Keratinocyte (primary cell): ENCODE data around the gene SLC30A7. TPM values are rescaled to one million over a fixed set of nuclear protein-coding genes. Genes with fewer than 3 reads are reported as not detected.
A peak's percentile ranks its signal among the peaks of the same experiment; 100 is the strongest.

Experiments
- DNase-seq: peaks from one replicate; pipeline ENCODE4 v3.0.0-alpha.2; 2011; ENCODE audit warnings: low read depth, missing footprints, low spot score
- FAIRE-seq: peaks from 2 replicates; lab custom pipeline; 2011; peaks lifted over from hg19 to GRCh38; lab: Jason Lieb, UNC
- H2AFZ ChIP-seq: 2 replicates; pipeline ENCODE4 v1.6.0; 2012; ENCODE audit warnings: low read length, control low read depth, inconsistent platforms; ENCODE audit not compliant: control insufficient read depth
- H3K27ac ChIP-seq: 2 replicates; pipeline ENCODE4 v1.5.1; 2011; ENCODE audit warnings: low read length; ENCODE audit not compliant: control insufficient read depth, insufficient read depth
- H3K27me3 ChIP-seq: 3 replicates; pipeline ENCODE4 v1.6.0; 2011; ENCODE audit warnings: low read length; ENCODE audit not compliant: control insufficient read depth, insufficient read depth; ENCODE audit errors: extremely low read depth
- H3K36me3 ChIP-seq, 2 experiments: 2 replicates in 1 of 2; 3 replicates in 1 of 2; pipeline ENCODE4 v1.5.1; 2011; ENCODE audit warnings: low read length in 2 of 2, mild to moderate bottlenecking in 1 of 2; ENCODE audit not compliant: control insufficient read depth in 2 of 2, insufficient read depth in 2 of 2; ENCODE audit errors: extremely low read depth in 1 of 2
- H3K4me1 ChIP-seq: 3 replicates; pipeline ENCODE4 v1.5.1; 2011; ENCODE audit warnings: low read length; ENCODE audit not compliant: control insufficient read depth, insufficient read depth; ENCODE audit errors: extremely low read depth
- H3K4me2 ChIP-seq: 3 replicates; pipeline ENCODE4 v1.6.0; 2011; ENCODE audit warnings: low read depth, low read length; ENCODE audit not compliant: control insufficient read depth, insufficient read depth; ENCODE audit errors: extremely low read depth
- H3K4me3 ChIP-seq, 3 experiments: fragments of 200-600 bp in 1 of 3; sonication (generic) in 1 of 3; 2 replicates in 2 of 3; 3 replicates in 1 of 3; pipeline ENCODE4 v1.5.1; 2011 to 2016; ENCODE audit warnings: low read length in 3 of 3, mild to moderate bottlenecking in 3 of 3, control low read depth in 2 of 3, inconsistent platforms in 1 of 3, low read depth in 1 of 3, mixed read lengths in 1 of 3, mixed run types in 1 of 3, moderate library complexity in 1 of 3; ENCODE audit not compliant: control insufficient read depth in 2 of 3, insufficient read depth in 2 of 3; ENCODE audit errors: extremely low read depth in 1 of 3
- H3K79me2 ChIP-seq: 2 replicates; pipeline ENCODE4 v1.6.0; 2012; ENCODE audit warnings: low read length; ENCODE audit not compliant: control insufficient read depth, insufficient read depth
- H3K9ac ChIP-seq: 3 replicates; pipeline ENCODE4 v1.6.0; 2011; ENCODE audit warnings: low read length; ENCODE audit not compliant: control insufficient read depth, insufficient read depth; ENCODE audit errors: extremely low read depth
- H3K9me1 ChIP-seq: 3 replicates; pipeline ENCODE4 v1.6.0; 2011; ENCODE audit warnings: low read length; ENCODE audit not compliant: control insufficient read depth, insufficient read depth; ENCODE audit errors: extremely low read depth
- H3K9me3 ChIP-seq: 2 replicates; pipeline ENCODE4 v1.5.1; 2012; ENCODE audit warnings: low read depth, low read length; ENCODE audit not compliant: control insufficient read depth
- H4K20me1 ChIP-seq: 3 replicates; pipeline ENCODE4 v1.6.0; 2011; ENCODE audit warnings: low read length; ENCODE audit not compliant: control insufficient read depth, insufficient read depth; ENCODE audit errors: extremely low read depth
- CTCF ChIP-seq, 3 experiments: IDR thresholded peaks in 1 of 3; conservative IDR thresholded peaks in 1 of 3; optimal IDR thresholded peaks in 1 of 3; 2 replicates in 2 of 3; 3 replicates in 1 of 3; pipeline versions ENCODE3 to v1.5.1; 2011; ENCODE audit warnings: low read length in 3 of 3, mild to moderate bottlenecking in 3 of 3, moderate library complexity in 2 of 3, control low read depth in 1 of 3, inconsistent platforms in 1 of 3; ENCODE audit not compliant: insufficient read depth in 2 of 3; ENCODE audit errors: extremely low read depth in 1 of 3
- EZH2 ChIP-seq: IDR thresholded peaks from one replicate; pipeline ENCODE4 v1.6.1; 2012; ENCODE audit warnings: inconsistent platforms, mild to moderate bottlenecking, low read length, moderate library complexity
- dilution Hi-C: fragments of 300-500 bp; cut with MboI; formaldehyde crosslinking; loops from one replicate; pipeline ENCODE4 v1.7.0; 2020; ENCODE audit warnings: low sequenced_read_pairs; ENCODE audit not compliant: extremely low pct_ligation_motif_present
- polyA plus RNA-seq, 5 experiments: library from polyadenylated mRNA; depleted of rRNA in 3 of 5; stranded (reverse) in 3 of 5; stranded (forward) in 1 of 5; unstranded in 1 of 5; fragments of >200 nt; gene quantifications; 1 replicate in 1 of 5; 2 replicates in 3 of 5; 3 replicates in 1 of 5; pipeline versions ENCODE4 v1.2.1 to v1.2.3, GENCODE V29; 2011 to 2012; ENCODE audit warnings: missing spikeins in 2 of 5, low read depth in 1 of 5, low replicate concordance in 1 of 5

The SLC30A7 gene
- polyA plus RNA-seq, 1 donor (not counting 4 experiments of a cell fraction or from before 2014, with no cell fraction given): 15.1 TPM

GRCh38 chr1:101022294-101022693, 126.4 kb downstream of the SLC30A7 start:
- no peaks in the 10 kb centered on the region for H3K9me3 ChIP-seq
- H2AFZ ChIP-seq: no peak overlapping the region
- no peaks in the 10 kb centered on the region for H4K20me1 ChIP-seq
- FAIRE-seq (no peak), DNase-seq (no peak)
- no peak overlapping the region for H3K27ac ChIP-seq
- no peaks in the 10 kb centered on the region for H3K27me3 ChIP-seq
- dilution Hi-C loops: no loop called here
- H3K79me2 ChIP-seq: peaks cover 40% of the 10 kb centered on the region
- H3K4me1 ChIP-seq: peaks cover 10% of the 10 kb centered on the region
- no peak overlapping the region for H3K4me2 ChIP-seq
- H3K9me1 ChIP-seq: no peaks in the 10 kb centered on the region
- peaks cover 8 to 12% of the 10 kb centered on the region in 2 experiments for H3K36me3 ChIP-seq
- TF ChIP-seq CTCF (optimal IDR thresholded peaks at IDR 0.05 in 1 of 3, IDR thresholded peaks at IDR 0.05 in 1 of 3, conservative IDR thresholded peaks at IDR 0.05 in 1 of 3; ENCODE audit: extremely low read depth in 1 of 3, insufficient read depth in 2 of 3, low read length in 3 of 3) (no peak), EZH2 (no peak)
- H3K9ac ChIP-seq: no peak overlapping the region
- H3K4me3 ChIP-seq: no peak overlapping the region

DNA sequence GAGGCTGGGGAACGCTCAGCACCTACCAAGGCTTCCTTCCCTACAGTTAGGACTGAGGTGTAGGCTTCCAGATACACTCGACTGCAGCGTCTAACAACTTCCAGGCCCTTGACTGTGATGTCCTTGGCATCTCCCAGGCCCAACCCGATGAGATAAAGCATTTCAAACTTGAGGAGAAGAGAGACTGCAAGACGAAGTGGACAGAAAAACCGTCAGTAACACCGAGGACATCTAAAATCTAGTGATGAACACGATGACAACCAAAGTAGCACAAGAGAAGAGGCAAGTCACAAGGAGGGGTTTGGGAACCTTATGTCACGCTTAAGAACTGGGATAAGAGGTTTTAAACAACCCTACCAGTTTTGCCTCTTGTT, 129.4 kb downstream of the SLC30A7 start:
- FAIRE-seq: peak; percentile 88
- peaks cover 54% of the 10 kb centered on the region for H3K79me2 ChIP-seq
- peak overlapping the region; percentile 86 for H3K27ac ChIP-seq
- H3K9me3 ChIP-seq: no peaks in the 10 kb centered on the region
- no peaks in the 10 kb centered on the region for H3K9me1 ChIP-seq
- peaks cover 4 to 11% of the 10 kb centered on the region in 2 experiments for H3K36me3 ChIP-seq
- H3K4me1 ChIP-seq: peaks cover 12% of the 10 kb centered on the region
- no peak for DNase-seq
- H3K4me2 ChIP-seq: peak overlapping the region; percentile 93
- peak overlapping the region; percentile 62 to 95 (median 93) for H3K4me3 ChIP-seq
- H3K27me3 ChIP-seq: no peaks in the 10 kb centered on the region
- dilution Hi-C loops: no loop called here
- peak overlapping the region; percentile 94 for H3K9ac ChIP-seq
- peak overlapping the region; percentile 90 for H2AFZ ChIP-seq
- no peaks in the 10 kb centered on the region for H4K20me1 ChIP-seq
- TF ChIP-seq CTCF (optimal IDR thresholded peaks at IDR 0.05 in 1 of 3, IDR thresholded peaks at IDR 0.05 in 1 of 3, conservative IDR thresholded peaks at IDR 0.05 in 1 of 3; ENCODE audit: extremely low read depth in 1 of 3, insufficient read depth in 2 of 3, low read length in 3 of 3) (no peak), EZH2 (no peak)
